HG03460 (cell line): ENCODE measurements around the gene LGALS9C.
"Not testable (repeated sequence)": the region's sequence is repeated elsewhere in the genome, so short reads cannot be mapped to it uniquely, and the experiment has no call there.

Experiments used
- ATAC-seq: cut with Tn5 transposase; IDR thresholded peaks from one replicate; pipeline ENCODE4 v1.9.1; 2021; ENCODE audit not compliant: unreplicated experiment

Gene LGALS9C

DNA sequence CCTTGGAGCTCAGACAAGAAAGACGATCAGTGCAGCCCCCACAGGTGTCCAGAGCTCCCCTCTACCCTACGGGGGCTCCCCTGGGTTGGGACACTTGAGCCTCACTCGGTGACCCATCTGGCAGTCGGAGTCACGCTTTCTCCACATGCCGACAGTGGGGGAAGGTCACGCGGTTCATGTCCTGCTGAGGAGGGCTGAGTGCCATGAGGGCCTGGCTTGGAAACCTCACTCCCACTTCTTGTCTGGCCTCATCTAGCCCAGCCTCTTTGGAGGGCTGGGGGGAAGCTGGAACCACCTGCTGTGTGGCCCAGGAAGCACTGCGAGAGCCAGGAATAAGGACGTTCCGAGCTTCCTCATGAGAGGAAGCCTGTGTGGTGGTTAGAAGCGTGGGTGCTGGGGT, 1.8 kb downstream of the LGALS9C start:
- not testable (repeated sequence) for ATAC-seq

DNA sequence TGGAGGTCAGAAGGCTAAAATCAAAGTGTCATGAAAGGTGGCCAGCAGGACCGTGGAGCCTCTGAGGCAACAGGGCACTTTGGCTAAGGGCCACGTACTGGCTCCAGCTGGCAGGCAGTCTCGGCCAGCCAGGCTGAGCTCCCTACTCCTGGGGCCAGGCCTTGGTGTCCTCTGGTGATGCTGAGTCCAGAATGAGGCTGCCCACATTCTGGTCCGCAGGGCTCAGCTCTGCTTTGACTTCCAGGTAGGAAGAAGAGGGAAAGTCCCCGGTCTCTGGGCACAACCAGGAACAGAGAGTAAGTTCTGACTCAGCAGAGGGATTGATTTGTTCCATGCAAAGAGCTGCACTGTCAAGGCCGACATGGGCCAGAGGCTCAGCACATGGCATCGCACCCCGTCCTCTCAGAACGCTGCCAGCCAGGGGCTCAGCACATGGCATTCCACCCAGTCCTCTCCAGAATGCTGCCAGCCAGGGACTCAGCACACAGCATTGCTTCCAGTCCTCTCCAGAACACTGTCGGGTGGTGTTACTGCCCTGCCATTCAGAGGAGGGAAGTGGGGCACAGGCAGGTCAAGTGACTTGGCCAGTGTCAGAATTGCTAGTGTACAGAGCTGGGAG, 2.5 kb downstream of the LGALS9C start:
- ATAC-seq, result not testable (repeated sequence)

DNA sequence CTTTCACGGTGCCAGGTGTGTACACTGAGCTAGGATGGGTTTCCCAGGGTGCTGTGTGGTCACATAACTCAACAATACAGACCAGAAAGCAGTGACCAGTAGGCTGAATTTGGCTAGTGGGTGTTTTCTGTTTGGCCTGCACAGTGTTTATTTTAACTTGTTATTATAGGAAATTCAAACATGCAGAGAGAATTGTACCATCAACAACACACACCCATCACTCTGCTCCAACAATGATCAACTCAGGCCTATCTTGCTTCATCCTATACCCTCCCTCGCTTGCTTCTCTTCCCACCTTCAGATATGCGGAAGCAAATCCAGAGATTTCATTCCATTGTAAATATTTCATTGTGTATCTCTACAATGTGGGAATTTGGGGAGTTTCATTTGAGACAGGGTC, 5.2 kb downstream of the LGALS9C start:
- not testable (repeated sequence) for ATAC-seq

DNA sequence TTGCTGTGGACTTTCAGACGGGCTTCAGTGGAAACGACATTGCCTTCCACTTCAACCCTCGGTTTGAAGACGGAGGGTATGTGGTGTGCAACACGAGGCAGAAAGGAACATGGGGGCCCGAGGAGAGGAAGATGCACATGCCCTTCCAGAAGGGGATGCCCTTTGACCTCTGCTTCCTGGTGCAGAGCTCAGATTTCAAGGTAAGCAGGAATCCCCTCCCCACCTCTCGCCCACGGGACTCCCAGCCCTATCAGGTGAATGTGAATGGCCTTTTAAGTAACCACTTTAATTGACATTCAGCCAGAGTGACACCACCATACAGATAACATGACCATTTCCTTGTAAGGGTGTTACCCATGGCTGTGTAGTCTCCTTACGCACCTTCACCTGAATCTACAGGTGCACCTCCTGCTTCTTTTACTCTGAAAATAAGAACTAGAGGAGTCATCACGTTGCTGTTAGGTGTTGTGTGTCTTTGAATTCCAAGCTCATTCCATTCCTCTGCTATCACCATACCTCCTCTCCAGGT, 9.4 kb downstream of the LGALS9C start:
- ATAC-seq, result not testable (repeated sequence)

DNA sequence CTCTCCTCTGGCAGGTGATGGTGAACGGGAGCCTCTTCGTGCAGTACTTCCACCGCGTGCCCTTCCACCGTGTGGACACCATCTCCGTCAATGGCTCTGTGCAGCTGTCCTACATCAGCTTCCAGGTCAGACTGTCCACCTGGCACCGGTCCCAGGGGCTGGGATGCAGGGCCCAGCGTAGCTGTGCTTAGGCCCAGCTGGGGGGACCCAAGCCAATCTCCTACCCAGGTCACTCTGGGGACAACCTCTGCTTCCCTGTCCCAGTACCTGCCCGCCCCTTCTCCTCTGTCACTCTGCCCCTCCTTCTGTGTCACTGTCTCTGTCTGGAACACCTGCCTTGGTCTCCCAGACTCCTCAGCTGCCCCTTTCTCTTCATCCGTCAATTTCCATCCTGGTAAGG, 11.0 kb downstream of the LGALS9C start:
- ATAC-seq, result not testable (repeated sequence)

DNA sequence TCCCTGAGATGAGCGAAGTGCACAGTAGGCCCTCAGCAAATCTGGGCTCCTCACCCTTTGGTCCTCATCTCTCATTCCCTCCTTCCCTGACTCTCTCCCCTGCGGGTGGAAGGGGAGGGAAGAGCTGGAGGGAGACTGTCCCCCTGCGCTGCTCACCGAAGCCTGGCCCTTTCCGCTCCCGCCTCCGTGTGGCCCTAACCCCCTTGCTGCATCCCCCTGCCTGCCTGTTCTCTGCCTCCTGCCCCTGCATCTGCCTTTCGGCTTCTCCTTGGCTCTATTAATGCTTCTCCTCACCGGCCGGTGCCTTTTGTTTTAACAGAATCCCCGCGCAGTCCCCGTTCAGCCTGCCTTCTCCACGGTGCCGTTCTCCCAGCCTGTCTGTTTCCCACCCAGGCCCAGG, 12.0 kb downstream of the LGALS9C start:
- ATAC-seq, result not testable (repeated sequence)

DNA sequence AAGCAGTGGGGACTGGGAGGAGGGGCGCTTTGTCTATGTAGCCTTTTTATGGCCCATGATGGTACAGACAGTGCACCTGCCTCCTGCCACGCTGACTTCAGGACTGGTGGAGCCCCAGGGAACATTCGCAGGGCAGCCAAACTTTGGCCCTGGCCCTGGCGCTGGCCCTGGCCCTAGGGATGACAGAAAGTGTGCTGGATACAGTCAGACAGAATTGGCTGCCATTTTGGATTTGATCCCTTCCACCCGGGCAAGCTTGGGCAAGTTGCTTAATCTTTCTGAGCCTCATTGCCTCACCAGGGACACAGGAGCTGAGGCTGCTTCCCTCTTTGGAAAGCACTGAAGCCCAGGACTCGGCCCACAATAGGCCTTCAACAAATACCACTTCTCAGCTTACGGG, 13.4 kb downstream of the LGALS9C start:
- not testable (repeated sequence) for ATAC-seq

DNA sequence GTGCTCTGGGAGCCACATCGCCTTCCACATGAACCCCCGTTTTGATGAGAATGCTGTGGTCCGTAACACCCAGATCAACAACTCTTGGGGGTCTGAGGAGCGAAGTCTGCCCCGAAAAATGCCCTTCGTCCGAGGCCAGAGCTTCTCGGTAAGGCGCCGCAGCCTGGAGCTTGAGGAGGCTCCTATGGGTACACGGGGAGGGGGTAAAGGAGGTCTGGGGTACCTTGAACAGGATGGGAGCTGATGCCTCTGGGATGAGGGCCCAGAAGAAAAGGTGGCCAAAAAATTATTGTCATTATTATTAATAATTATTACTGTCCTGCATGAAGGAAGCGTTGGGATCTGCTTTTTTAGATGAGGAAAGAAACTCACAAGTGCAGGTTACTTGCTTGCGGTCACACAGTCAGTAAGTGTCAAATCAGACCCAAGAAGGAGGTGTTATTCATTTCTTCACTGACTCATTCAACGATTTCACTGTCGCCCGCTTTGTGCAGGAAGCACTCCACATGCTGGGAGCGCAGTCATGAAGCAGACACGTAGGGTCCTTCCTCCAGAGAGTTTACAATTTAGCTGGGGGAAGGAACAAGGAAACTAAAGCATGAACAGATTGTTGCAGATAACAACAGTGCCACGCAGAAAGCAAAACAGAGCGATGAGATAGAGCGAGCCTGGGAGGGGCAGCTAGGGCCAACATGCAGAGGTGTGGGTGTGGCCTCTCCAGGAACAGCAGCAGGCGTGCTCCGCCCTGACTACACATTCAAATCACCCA, 16.3 kb downstream of the LGALS9C start:
- ATAC-seq, result not testable (repeated sequence)

DNA sequence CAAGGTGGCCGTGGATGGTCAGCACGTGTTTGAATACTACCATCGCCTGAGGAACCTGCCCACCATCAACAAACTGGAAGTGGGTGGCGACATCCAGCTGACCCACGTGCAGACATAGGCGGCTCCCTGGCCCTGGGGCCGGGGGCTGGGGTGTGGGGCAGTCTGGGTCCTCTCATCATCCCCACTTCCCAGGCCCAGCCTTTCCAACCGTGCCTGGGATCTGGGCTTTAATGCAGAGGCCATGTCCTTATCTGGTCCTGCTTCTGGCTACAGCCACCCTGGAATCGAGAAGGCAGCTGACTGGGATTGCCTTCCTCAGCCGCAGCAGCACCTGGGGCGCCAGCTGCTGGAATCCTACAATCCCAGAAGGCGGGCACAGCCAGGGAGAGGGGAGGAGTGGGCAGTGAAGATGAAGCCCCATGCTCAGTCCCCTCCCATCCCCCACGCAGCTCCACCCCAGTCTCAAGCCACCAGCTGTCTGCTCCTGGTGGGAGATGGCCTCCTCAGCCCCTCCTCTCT, 17.7 kb downstream of the LGALS9C start:
- not testable (repeated sequence) for ATAC-seq

DNA sequence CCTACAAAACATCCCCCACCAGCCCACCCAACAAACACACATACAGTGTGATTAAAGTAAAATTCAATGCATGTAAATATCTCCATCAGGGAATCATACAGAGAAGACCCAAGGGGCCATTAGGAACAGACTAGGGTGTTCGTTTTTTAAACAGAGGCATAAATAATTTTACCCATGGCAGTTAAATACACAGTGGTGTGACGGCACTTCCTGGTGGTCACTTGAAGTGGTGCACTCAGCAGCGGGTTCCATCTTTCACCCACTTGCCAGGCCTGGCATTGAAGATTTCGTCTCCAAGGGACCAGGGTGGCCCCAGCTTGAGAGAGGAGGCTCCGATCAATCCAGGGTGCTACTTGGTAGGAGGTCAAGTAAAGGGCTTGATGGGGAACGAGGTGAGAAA, 20.5 kb downstream of the LGALS9C start:
- ATAC-seq, result not testable (repeated sequence)

DNA sequence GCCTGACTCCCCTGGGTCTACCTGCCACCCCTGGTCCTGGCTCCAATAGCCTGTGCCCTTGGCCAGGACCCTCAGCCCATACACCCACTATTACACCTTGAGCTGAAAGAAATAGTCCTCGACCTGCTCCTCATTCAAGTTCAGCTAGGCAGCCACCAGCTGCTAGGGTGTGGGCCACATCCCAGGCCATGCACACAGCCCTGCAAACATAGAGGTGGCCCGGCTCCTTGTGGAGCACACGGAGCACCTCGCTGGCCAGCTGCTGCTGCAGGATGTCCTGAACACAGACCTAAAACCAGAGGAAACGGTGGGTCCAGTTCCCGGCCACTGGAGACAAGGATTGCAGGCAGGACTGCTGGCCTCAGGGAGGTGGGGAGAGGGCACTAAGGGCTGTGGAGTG, 22.5 kb downstream of the LGALS9C start:
- ATAC-seq, result not testable (repeated sequence)

DNA sequence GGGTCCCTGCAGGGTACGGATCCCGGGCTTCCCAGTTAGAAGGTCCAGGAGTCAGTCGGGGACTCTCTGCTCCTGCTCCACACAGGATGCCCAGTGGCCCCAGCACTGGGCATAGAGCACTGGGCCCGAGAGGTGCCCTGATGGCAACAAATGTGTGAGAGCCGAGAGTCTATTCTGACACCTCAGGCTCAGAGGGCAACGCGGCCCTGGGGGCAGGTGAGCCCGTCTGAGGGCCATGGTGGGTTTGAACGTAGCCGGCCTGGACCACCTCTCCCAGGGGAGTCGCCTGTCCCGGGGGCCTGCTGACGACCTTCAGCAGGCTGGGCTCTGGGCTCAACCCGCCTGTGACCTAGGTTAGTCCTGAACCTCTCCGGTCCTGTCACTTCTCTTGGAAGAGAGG, 23.2 kb downstream of the LGALS9C start:
- ATAC-seq, result not testable (repeated sequence)

DNA sequence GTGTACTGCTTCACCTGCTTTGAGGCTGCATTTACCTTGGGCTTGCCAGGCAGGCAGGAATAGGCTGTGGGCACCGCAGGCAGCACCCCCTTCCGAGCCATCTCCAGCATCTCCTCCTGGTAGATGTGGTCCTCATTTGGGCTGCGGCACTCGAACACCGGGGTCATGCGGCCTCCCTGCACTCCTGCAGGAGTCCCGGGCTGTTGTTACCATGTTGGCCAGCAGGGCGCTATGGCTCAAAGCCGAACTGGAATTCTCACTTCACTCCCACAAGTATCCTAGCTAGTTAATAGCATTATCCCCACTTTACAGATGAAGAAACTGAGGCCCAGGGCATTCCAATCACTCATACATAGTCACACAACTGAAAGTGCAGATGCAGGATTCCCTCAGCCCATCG, 23.7 kb downstream of the LGALS9C start:
- ATAC-seq, result not testable (repeated sequence)

DNA sequence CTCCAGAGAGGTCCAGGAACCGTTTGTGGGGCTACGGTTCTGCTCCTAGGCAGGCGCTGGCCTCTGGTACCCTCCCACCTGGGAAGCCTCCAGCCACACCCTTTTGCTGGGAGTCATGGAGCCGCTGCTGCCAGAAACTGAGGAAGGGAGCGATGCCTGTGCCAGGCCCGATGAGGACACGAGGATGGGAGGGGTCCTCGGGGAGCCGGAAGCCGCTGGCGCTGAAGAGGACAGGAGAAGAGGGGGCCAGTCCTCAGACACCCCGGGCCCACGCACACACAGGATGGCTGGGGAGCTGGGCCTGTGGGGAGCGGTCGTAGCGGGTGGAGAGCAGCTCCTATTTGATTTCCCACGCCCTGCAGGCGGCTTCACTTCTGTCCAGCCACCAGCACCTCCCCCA, 24.2 kb downstream of the LGALS9C start:
- ATAC-seq, result not testable (repeated sequence)

DNA sequence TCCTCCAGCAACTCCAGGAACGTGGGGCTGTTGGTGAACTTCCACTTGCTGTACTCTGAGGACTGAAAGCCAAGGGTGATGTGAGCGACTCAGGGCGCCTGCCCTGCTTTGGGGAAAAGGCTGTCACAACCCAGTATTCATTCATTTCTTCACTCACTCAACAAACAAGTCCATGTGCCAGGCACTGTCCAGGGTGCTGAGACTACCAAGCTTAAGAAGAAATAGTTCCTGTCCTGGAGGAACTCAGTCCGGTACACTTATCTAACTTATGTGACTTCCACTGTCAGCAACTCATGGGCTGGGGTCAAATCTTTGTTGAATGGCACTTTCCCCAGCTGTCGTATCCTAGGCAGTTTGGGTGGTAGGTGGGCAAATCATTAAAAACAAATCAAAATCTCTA, 26.6 kb downstream of the LGALS9C start:
- not testable (repeated sequence) for ATAC-seq

DNA sequence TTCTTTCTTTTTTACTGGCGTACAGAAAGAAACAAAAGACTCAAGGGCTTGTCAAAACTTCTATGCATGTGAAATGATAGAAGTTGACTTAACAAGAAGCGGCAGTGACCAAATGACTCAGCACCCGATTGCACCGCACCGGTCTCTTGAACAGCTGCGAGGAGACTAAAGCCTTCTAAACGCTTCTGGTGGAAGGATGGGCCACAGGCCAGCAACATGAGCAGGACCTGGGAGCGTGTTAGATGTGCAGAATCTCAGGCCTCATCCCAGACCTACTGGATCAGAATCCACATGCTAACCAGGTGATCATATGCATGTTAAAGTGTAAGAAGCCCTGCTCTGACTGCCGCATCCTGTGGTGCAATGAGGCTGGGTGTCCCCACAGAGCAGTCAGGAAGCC, 31.1 kb downstream of the LGALS9C start:
- ATAC-seq, result not testable (repeated sequence)

DNA sequence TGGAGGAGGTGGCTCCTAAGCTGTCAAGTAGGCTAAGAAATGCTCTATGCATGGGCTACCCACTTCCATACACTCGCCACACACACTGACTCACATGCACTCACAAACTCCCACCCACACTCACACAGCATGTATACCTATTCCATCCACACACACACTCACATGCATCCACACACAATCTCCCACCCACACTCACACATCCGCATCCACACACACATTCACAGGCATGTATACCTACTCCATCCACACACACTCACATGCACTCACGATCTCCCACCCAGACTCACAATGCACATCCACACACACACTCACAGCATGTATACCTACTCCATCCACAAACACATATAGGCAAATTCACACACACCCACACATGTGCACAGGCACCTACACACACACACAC, 32.1 kb downstream of the LGALS9C start:
- not testable (repeated sequence) for ATAC-seq

DNA sequence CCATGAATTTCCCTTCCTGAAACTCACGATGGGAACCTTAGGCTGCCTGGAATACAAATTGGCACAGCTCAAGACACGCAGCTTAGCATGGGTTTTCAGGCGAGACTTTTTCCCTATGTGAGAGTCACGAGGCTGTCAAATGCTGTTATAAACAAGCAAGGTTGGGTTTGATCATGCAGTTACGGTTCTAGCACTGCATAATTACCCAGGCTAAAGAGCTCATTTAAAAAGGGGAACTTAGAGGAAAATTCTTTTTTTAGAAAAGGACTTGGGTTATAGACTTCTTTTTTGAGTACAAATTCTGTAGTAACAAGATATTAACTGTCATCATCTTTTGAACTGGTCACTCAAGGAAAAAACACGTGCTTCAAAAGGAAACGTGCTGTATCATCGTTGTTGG, 44.5 kb downstream of the LGALS9C start:
- ATAC-seq, result not testable (repeated sequence)

DNA sequence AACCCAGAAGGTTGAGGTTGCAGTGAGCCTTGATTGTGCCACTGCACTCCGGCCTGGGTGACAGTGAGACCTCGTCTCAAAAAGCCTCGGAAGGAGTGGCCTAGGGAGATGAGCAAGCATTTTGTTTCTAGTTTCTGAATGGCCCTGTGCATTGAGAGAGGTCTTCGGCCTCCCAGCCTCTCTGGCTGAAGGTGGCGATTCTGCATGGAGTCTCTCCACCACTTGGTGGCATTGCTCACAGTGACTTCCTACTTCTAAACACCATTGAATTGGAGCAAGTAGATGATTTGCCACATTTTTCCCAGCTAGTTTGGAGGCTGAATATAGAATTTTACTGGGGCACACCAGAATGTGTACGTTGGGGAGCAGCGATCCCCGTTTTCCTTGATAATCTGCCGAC, 48.4 kb downstream of the LGALS9C start:
- not testable (repeated sequence) for ATAC-seq

DNA sequence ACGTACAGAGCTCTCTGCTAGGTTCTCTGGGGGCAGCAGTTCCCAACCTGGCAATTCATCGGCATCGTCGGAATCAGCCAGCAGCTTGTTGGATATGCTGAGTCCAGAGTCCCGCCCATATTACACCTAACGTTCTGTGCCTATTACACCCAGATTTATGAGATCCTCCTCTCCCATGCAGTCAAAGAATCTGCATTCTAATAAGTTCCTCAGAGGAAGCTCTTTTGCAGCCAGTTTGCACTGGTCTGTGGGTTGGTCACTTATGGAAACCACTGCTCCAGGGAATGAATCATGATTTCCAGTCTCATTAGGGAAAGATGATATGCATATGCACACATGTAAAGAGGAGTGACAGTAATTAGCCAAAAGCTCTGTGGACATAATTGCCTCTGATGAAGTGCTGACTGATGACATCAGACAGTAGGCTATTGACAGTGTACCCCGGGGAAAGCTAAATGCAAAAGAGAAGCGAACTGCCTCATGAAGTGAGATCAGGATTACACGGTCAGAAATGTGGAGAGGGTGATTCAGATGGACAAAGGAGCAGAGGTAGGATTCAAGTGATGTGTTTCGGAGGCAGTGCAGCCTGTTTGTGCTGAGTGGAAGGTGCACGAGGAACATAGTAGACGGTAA, 49.7 kb downstream of the LGALS9C start:
- ATAC-seq, result not testable (repeated sequence)

DNA sequence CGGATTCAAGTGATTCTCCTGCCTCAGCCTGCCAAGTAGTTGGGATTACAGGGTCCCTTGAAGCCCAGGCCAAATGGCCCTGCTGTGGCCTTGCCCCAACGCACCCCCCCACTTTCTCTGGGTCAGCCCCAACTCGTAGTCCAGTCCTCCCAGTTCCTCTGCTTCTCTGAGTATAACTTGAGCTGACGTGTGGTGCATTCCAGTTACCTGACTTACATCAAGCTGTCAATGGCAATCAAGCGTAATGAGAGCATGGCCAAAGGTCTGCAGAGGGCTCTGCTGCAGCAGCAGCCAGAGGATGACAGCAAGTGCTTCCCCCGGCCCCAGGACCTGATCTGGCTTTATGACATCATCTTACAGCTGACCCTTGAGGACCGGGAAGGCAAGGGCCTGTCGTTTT, 50.8 kb downstream of the LGALS9C start:
- not testable (repeated sequence) for ATAC-seq
